ENCODE data around the gene NDUFA5.

NDUFA5 gene

DNA sequence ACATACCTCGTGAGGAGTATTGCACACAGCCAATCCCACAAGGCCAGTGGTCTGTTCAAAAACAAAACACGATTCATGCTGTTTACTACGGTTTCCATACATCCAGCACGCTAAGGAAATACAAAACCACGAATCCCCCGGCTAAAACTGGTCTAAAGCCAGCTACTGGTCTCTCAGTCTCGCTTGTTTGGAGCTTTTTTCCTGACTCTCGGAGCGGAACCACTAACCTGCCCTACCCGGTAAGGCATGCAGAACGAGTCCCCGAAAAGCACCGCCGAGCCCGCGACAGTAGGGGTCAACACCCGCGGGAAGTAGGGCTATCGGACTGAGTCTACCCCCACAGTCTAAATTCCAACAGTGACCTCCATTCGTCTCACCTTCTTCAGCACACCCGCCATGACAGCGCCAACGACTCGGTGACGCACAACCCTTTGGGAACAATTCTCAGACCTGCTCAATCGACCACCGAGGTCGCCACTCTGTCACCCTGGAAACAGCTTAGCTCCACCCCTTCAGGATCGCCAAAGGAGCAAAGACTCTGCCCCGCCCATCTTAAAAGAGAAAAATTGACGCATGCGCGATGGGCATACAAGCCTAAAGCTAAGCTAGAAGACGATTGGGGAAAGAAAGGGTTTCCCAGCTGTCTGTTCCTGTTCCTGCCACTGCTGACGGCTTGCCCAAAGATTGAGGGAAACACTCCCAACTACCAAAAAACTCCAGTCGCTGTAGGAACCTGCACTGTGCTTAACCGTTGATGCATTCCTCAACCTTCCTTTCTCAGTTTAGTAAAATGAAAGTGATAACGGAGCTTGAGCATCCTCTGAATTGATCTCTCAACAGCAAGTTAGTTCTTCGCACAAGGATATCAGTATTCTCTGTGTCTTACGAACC lies at the start of gene NDUFA5:
Gene NDUFA5, minus strand, starts transcription at position 421 of the 891 bp plus-strand sequence. Its CDS starts 23 bp downstream, at position 398.
- DNase-seq = peak; percentile 98 to 99

DNA sequence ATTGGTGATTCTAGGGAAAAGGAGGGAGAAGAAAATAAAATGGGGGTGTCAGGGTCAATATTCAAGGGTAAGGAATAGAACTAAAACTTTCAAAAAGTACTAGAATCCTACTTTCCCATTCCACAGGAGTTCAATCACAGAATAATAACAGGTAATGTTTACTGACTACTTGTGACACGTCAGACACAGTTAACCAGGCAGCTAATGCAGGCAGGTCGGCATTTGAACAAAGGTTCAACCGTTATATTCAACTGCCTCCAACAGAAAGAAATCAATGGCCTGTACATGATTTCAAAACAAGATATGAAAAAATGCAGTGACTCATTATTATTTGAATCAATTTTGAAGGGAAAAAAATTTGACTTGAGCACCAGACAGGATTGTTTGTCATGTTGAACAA lies 47.1 kb upstream of the NDUFA5 start:
- DNase-seq = no peak

DNA sequence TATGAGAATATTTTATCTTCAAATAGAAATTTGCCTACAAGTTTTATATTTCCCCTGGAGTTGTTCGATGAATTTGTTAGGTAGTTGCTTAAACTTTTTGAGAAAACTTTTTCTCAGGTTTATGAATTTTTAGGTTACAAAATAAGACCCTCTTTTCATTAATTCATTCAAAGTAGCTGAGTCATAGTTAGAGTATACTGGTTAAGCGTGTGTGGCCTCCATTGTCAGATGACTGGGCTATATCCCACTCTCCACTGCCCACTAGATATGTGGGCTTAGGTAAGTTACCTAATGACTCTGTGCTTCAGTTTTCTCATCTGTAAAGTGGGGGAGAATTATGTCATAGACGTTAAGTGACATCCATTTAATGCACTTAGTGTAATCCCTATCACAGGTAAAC lies 45.0 kb upstream of the NDUFA5 start:
- DNase-seq = no peak

DNA sequence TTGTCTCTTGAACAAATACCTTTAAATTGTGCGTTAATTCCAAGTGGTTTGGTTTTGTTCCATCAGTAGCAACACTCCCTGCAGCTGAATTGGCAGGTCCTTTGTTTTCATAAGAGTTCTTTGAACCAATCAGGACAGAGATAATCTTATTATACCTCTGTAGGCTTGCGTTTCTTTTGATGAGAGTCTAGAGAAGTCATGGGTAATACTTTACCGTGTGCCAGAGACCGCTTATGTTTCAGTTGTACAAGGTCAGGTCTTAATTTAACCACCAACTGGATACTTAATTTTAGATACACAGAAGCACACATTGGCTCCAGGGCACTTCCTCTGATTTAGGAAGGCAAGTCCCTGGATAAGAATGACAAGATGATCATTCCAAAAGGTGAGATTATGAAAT lies 43.9 kb upstream of the NDUFA5 start, which contains the start of gene ASB15:
Gene ASB15, plus strand, starts transcription at position 292 of the 400 bp plus-strand sequence. CDS start 12,682 bp downstream, outside the sequence.
- no peak for DNase-seq

DNA sequence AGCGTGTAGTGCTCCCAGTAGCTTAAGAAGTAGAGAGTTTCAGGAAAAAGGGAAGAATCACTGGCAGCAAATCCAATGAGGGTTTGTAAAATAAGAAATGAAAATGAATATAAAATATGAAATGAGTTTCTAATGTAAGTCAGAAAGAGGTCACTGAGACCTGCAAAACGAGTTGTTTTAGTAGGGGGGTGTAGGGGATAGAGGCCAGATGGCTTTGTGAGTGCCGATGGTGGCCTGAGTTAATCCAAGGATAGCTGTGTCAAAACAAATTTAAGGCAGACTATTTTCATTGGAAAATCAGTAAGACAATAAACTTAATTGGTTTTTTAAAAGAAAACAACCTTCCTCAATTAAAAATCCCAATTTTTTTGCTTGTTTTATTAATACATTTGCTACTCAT lies 43.3 kb upstream of the NDUFA5 start:
- DNase-seq = no peak

DNA sequence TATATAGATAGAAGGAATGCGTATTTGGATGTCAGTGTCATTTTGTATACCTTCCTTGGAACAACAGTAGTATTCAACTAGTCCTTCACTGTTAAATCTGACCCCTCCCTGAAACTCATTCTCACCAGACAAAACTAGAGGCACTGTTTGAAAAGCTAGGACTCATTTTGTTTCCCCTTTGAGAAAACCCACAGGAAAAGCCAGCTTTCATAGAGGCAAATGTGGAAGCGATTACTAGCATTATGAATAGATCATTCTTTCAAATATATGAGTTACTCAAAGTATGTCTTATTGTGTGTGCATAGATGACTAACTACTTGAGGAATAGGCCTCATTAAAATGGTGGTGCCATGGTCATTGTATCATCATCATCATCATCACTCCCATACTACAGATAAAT lies 42.1 kb upstream of the NDUFA5 start:
- no peak for DNase-seq

DNA sequence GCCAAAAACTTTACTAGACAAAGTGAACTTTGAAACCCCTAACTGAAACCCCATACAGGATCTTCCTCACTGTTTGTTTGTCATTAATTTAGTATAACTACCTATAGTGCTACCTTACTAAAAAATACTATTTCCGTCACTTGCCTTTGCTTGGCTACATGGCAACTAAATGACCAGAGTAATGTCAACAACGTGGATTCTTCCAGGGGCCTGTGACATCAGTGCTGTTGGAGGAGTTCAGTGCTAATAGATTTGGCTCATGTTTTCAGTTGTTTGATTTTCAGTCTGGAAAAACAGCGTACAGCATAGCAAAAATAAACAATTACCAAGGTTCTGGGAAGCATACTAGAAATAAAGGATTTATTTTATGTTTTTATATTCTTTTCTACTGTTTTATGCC lies 41.0 kb upstream of the NDUFA5 start:
- no peak for DNase-seq

DNA sequence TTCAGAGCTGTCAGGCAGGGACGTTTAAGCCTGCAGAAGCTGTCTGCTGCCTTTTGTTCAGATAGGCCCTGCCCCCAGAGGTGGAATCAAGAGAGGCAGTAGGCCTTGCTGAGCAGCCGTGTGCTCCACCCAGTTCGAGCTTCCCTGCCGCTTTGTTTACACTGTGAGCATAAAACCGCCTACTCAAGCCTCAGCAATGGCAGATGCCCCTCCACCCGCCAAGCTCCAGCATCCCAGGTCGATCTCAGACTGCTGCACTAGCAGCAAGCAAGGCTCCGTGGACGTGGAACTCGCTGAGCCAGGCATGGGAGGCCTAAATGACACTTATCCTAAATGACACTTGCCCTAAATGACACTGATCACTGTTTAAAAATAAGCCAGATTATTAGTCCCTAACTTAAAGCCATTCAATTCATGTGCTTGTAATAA lies 37.2 kb upstream of the NDUFA5 start:
- no peak for DNase-seq

DNA sequence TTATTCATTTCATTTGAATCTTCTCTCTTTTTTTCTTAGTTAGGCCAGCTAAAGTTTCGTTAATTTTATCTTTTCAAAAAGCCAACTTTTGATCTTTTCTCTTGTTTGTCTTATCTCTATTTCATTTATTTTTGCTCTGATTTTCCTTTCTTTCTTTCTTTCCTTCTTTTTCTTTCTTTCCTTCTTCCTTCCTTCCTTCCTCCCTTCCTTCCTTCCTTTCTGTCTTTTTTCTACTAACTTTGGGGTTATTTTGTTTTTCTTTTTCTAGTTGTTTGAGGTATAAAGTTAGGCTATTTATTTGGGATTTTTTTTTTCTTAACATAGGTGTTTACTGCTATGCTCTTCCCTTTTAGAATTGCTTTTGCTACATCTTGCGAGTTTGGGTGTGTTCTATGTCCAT lies 30.8 kb upstream of the NDUFA5 start:
- no peak for DNase-seq

DNA sequence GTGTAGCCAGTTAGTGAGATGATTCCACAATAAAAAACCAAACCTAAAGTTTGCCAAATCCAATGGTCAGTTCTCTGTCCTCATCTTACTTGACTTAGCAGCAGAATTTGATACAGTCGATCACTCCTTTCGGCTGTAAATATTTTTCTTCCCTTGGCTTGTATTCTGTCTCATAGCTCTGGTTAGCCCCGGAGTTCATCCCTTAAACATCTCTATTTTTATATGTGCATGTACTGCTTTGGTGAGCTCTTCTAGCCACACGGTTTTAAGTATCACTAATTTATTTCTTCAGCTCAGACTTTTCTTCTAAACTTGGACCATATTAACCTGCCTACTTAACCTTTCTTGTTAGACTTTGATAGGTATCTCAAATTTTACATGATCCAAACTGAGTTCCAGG lies 26.2 kb upstream of the NDUFA5 start:
- no peak for DNase-seq

DNA sequence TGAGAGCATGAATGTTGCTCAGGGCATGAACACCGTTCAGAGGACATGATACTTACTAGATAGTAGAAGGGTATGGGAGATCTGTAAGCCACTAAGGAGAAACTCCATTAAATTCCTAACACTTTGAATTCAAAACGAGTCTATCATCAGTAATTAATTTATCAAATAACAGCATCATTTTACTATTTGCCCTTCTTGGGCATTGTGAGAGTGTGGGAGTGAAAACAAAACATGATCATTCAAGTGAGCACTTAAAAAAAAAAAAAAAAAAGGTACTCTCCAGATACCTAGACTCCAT lies 23.5 kb upstream of the NDUFA5 start:
- DNase-seq = no peak

DNA sequence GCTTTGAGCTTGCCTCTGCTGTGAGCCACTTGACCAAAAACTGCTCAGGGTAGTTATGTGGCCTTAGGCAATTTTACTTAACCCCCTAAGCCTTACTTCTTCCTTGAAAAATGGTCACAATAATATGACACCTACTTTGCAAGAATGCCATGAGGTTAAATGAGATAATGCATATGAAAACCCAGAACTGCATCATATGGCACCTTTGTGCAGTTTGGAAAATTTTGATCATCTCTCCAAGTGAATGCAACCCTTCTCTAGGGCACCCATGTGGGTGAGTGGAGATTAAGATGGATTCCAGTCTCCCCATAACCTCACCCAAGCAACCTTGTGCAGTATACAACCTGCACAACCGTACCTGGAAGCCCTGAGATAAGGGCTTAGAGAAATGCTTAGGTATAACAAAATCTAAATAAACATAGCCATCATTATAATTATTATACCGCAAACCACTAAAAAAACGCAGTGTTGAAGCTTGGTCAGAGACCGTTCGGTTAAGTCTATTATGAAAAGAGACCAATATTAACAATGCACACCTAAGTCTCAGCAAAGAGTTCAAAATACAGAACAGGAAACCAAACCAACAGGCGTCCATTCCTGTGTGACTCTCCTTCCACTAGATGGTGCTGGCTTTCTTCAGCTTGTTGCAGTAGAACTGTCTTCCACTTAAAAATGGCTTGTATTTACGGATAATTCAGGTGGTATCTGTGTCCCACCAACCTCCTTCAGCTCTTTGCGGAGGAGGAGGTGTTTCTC lies 23.0 kb upstream of the NDUFA5 start:
- peak in 1 of 2 donors; percentile 10 for DNase-seq

DNA sequence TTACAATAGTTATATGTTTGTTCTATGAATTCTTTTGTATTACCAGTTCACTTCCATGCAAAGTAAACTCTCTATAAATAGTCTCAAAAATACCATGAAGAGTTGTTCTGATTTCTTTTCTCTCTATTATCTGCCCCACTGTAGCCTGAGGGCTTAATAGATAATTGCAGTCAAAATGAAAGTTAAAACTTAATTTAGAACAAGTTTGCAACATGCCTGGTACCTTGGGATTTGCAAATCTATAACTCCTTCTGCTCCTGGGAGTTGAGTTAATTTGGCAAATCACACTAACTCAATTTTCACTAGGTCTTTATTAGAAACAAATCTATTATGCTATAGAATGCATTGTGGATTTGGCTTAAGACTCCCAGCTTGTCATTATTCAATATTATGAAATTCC lies 21.8 kb upstream of the NDUFA5 start:
- DNase-seq = no peak

DNA sequence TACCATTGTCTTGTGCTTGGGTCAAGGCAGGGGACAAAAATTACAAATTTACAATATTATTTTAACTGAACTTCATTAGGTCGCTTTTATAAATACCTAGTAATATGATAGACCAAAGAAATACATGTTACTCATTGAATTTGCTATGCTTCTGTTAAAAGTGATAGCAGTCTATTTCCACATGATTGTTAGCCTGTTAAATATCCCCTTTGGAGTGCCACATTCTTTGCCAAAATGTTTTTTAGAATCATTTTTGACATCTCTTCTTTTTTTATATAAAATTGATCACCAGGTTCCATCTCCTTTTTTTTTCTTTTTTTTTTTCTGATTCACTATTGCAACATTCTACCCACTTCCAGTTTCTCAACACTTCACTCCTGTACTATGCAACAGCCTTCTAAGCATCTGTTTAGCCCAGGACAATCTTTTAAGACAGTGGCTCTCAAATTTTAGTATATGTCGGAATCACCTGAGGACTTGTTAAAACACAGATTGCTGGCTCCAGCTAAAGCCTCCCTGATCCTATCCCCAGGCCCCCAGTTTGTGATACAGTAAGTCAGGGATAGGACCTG lies 16.4 kb upstream of the NDUFA5 start:
- no peak for DNase-seq

DNA sequence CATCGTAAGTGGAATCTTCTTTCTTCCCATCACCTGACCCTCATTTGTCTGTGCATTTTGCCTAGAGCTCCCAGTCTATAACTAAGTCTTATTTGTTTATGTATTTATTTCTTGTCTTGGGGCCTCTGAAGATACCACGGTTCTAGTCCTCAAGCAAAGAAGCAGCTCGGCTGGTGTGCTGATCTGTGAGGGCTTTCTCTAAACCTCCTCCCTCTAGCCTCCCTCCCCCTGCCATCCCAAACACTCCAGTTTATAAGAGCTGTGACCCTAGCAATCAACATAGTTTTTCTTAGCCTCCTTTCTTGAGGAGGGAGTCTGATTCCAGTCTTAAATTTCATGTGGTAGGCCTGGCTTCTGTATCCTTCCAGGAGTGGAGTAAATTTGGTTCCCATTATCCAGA lies 15.7 kb upstream of the NDUFA5 start:
- DNase-seq = no peak

DNA sequence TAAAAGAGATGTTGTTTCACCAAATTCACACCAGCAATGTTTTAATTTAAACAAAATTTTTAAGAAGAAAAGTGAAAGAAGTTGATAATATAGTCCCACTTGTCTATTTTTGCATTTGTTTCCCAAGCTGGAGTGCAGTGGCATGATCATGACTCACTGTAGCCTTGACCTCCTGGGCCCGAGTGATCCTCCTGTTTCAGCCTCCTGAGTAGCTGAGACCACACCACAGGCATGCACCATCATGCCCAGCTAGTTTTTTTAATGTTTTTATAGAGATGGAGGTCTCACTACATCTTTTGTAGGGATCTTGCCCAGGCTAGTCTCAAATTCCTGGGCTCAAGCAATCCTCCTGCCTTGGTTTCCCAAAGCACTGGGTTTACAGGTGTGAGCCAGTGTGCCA lies 14.1 kb upstream of the NDUFA5 start:
- no peak for DNase-seq

DNA sequence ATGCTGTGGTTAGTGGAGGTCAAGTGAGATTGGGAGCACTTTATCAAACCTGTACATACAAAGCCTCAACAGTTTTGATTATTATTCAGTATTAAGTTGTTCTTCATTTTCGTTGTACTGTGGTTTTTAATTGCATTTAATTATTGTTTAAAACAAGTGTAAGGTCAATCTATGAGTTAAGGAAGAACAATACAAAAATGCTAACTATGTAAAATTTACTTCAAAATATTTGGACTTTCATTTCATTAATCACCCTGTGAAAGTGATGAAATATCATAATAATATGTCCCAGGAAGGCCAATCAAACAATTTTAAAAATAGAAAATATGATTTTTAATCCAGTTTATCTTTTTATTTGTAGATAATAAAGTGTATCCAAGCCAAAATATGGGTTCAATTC lies 13.6 kb upstream of the NDUFA5 start:
- DNase-seq = no peak

DNA sequence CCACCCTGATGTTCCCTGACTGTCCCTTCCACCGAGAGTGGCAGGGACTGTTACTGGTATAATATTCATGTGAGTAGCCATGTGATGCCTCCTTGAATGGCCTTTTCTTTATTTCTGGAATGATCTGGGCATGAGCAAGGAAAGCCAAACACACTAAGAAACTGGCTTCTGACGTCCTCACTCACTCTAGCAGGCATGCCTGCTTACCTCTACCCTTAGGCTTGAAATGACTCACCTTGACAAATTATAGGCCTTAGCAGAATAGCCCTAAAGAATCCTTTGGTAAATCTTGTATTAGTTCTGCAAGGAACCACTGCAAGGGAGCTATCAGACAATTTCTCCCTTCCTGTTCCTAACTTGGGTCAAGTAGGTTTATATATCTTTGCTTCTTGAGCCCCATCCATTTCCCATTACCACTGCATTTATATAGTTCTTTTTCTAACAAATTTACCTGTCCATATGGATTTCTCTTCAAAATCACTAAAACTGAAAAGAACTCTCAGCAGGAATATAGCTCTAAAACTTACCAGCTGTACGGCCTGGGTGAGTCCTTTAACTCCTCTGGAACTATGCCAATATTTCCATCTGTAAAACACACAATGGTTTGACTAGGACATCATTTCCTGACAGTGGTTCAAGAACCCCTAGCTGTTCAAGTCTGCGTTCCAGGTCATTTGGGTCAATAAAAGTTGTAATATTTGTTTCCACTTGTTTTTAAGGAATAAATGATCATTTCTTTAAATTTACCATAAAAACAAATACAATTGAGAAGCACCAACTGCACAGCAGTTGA lies 13.0 kb upstream of the NDUFA5 start:
- DNase-seq = no peak

DNA sequence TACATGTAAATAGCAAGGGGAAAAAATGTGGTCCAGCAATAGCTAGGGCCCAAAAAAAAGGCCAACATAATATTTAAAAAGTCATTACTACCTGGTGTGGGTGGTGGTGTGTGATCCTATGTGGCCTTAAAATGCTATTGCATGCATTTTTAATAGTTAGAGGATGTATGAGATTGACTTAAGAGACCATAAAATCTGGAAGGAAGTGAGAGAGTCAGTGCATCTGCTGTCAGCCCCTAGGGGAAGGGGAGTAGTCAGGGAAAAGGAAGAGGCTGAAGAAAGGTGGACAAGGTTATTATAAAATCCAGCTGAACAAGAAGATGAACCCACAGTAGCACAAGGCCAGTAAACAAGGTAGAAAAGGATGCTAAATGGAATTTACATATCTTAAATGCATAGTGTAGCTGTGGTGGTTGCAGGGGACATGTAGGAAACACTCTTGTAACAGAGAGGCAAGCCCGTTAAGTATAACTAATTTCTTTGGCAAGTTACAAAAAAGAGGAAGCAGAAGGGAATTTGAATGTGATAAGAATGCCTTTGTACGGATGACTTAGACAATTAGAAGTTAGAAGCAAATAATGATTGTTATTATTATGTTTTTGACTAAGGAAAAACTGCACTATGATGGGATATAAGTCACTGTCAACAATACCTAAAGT lies 11.9 kb upstream of the NDUFA5 start:
- no peak for DNase-seq

DNA sequence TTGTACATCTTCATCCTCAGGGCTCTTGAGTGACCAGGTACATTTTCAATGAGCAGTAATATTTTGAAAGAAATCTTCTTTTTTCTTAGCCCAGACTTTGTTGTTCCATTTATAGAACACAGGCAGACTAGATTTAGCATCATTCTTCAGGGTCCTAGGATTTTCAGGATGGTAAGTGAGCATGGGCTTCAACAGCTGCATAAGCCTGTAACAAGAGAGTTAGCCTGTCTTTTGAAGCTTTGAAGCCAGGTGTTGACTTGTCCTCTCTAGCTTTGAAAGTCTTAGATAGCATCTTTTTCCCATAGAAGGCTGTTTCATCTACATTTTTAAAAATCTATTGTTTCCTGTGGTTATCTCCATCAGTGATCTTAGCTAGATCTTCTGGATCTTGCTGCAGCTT lies 4.5 kb upstream of the NDUFA5 start:
- no peak for DNase-seq

DNA sequence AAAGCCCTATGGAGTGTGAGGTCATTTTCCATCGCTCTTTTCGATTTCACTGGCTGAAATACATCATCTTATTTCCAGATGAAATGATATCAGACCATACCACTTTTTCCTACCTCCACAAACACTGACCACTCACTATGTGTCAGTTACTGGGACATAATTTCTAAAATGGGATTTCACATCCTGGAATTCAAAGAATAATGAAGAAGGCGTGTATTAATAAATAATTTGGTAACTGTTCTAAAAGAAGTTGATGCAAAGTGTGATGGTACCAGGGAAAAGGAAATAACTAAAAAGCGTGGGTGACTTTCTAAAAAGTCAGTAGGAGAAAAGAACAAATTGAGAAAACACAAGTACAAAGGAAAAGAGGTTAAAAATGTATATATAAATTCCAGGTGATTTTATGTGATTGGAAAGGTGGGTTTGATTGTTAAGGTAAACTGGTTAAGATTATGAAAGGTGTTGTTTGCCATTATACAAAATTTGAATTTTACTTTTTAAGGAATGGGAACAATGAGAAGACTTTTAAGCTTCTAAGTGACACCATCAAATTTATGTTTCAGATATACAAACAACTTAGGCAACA lies 764 bp upstream of the NDUFA5 start:
- DNase-seq = no peak

DNA sequence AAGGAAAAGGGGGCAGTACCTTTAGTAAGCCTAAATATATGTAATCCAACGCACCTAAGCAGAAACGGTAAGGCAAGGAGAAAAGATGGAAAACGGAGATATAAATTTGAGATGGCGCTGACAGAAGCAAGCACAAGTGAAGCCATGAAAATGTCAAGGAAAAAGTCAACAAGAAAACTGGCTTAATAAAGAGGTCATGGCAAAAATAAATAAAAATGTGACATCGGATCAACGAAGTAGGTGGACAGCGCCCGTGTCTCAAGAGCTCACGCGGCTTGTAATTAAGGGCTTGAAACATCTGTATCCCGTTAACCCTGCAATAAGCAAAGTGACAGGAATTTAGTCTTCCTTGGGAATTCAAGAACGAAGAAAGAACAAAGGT lies 611 bp downstream of the NDUFA5 start:
- DNase-seq = no peak

All from CD4-positive, alpha-beta T cell treated with Interleukin-4 for 1 hour (primary cell).